ENCODE measurements around the gene FTCD. TPM values are rescaled to one million over a fixed set of nuclear protein-coding genes. Genes with fewer than 3 reads are reported as not detected.

The FTCD gene
- total and polyA plus RNA-seq, 10 of the 15 experiments (the other 5 are each of a cell fraction or from before 2014, with no cell fraction given): 0.27 to 0.28 TPM; not detected in 8

DNA sequence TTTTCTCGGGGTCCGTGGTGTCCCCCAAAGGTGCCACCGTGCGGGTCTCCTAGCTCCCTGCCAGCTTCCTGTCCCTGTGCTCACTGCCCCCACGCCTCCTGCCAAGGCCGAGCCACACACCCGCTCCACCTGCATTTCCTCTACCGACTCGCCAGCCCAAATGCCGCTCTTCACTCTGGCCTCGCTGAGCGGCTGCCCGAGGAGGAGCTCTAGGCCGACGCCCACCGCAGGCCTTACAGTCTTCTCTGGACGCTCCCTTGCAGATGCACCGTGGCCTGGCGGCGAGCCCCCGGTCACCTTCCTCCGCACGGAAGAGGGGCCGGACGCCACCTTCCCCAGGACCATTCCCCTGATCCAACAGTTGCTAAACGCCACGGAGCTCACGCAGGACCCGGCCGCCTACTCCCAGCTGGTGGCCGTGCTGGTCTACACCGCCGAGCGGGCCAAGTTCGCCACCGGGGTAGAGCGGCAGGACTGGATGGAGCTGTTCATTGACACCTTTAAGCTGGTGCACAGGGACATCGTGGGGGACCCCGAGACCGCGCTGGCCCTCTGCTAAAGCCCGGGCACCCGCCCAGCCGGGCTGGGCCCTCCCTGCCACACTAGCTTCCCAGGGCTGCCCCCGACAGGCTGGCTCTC is 26.3 kb downstream of the FTCD start:
- no peak for DNase-seq (ENCODE audit: low read depth, low spot score)
- TF ChIP-seq POU2F2 (IDR thresholded peaks at IDR 0.05; ENCODE audit: borderline replicate concordance, low read depth, low read length) (no peak), SMC3 (IDR thresholded peaks at IDR 0.05; ENCODE audit: borderline replicate concordance, low read length) (no peak), MYC (IDR thresholded peaks at IDR 0.05; ENCODE audit: insufficient read depth, insufficient read length, insufficient replicate concordance, low read length, severe bottlenecking) (no peak), YBX1 (IDR thresholded peaks at IDR 0.05) (no peak), CBFB (IDR thresholded peaks at IDR 0.05; ENCODE audit: low read depth) (no peak), RAD51 (IDR thresholded peaks at IDR 0.05) (no peak), YY1 (IDR thresholded peaks at IDR 0.05; ENCODE audit: low read depth, low read length) (no peak), SUZ12 (IDR thresholded peaks at IDR 0.05; ENCODE audit: unreplicated experiment) (no peak), LARP7 (IDR thresholded peaks at IDR 0.05) (no peak), ZSCAN29 (IDR thresholded peaks at IDR 0.05) (no peak), ZNF207 (IDR thresholded peaks at IDR 0.05; ENCODE audit: borderline replicate concordance) (no peak), RBBP5 (conservative IDR thresholded peaks at IDR 0.05) (no peak), JUND (IDR thresholded peaks at IDR 0.05; ENCODE audit: low read depth, low read length) (no peak), HDGF (IDR thresholded peaks at IDR 0.05) (no peak), SMAD5 (IDR thresholded peaks at IDR 0.05; ENCODE audit: low read depth) (no peak), TARDBP (IDR thresholded peaks at IDR 0.05; ENCODE audit: borderline replicate concordance) (no peak), RELA (IDR thresholded peaks at IDR 0.05; ENCODE audit: borderline replicate concordance, partially characterized antibody) (no peak), NFYB (IDR thresholded peaks at IDR 0.05; ENCODE audit: insufficient read depth, low read depth, low read length) (no peak), CUX1 (IDR thresholded peaks at IDR 0.05; ENCODE audit: insufficient replicate concordance, low read depth, low read length) (no peak)
- TF ChIP-seq, protein P1, sequence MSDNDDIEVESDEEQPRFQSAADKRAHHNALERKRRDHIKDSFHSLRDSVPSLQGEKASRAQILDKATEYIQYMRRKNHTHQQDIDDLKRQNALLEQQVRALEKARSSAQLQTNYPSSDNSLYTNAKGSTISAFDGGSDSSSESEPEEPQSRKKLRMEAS (IDR thresholded peaks at IDR 0.05; ENCODE audit: low read depth, low read length): no peak
- BruUV-seq (replicated peaks): no TSS peak
- ChIA-PET SMC1A (ENCODE audit: uncharacterized antibody, unreplicated experiment) (interaction anchor here (0.7 kb wide), 1 partner anchor 62 kb away, joined by 3 read pairs; no protein-coding TSS in a partner anchor), RAD21 (ENCODE audit: unreplicated experiment) (no interaction called here), POLR2A (no interaction called here), CTCF (interaction anchor here (1.0 kb wide), 1 partner anchor 15 kb away, joined by 3 read pairs; no protein-coding TSS in a partner anchor)
- H3K4me3 ChIP-seq: no peak overlapping the region
- H3K36me3 ChIP-seq (ENCODE audit: control insufficient read depth in 2 of 2, insufficient read depth in 2 of 2, low read length in 1 of 2): no peaks in the 10 kb centered on the region
- H3K4me2 ChIP-seq (ENCODE audit: control insufficient read depth, insufficient read depth): no peak overlapping the region
- no peak overlapping the region for H3K9ac ChIP-seq (ENCODE audit: control insufficient read depth, insufficient read depth, low read length)
- in situ Hi-C loops (cut with MboI): no loop called here
- ATAC-seq: no peak
- 67% methylated on average over 45 of the region's 45 CpGs for WGBS (ENCODE audit: insufficient coverage, insufficient replicate concordance, low lambda C conversion rate, missing lambda C conversion rate)
- no peaks in the 10 kb centered on the region for H3K27me3 ChIP-seq (replicated peaks in 1 of 2; ENCODE audit: control insufficient read depth in 2 of 2, insufficient read depth in 2 of 2, low read length in 1 of 2)
- H3K9me3 ChIP-seq (replicated peaks; ENCODE audit: control insufficient read depth, insufficient read depth, low read length): no peaks in the 10 kb centered on the region; the same call in 2 of the 3 replicates
- H3K79me2 ChIP-seq (ENCODE audit: control insufficient read depth, insufficient read depth, low read length): no peaks in the 10 kb centered on the region
- no peaks in the 10 kb centered on the region for H3K4me1 ChIP-seq (ENCODE audit: control insufficient read depth, insufficient read depth, low read length)
- no peak overlapping the region for H2AFZ ChIP-seq (ENCODE audit: control insufficient read depth, low read depth, low read length)
- no peak for FAIRE-seq
- no peaks in the 10 kb centered on the region for H4K20me1 ChIP-seq (ENCODE audit: control insufficient read depth, insufficient read depth)
- intact Hi-C loops (cut with micrococcal nuclease; ENCODE audit: unreplicated experiment): no loop called here
- H3K27ac ChIP-seq (ENCODE audit: control insufficient read depth, insufficient read depth): no peak overlapping the region

All from GM12878 (cell line).